ENCODE results near the gene NUDT14. TPM values are rescaled to one million over a fixed set of nuclear protein-coding genes. Genes with fewer than 3 reads are reported as not detected.

NUDT14 gene
- total RNA-seq: 23.4 and 31.1 TPM in 2 replicates

GRCh38 chr14:105180592-105181548 lies at the start of gene NUDT14:
TSS of gene NUDT14 (minus strand) at chr14:105181312. CDS start at chr14:105181209, 103 bp downstream.

GRCh38 chr14:105168496-105168978 lies 12.6 kb downstream of the NUDT14 start, which contains the start of gene JAG2:
TSS of gene JAG2 (minus strand) at chr14:105168776. CDS start at chr14:105168420, 356 bp downstream.

Other genes with a start within 250 kb of the NUDT14 start
- 283 and 1,136 TPM in 2 replicates for gene AHNAK2, start 202.9 kb downstream of the NUDT14 start, total RNA-seq
- 11.8 and 13.0 TPM in 2 replicates for gene CLBA1, start 195.5 kb downstream of the NUDT14 start, total RNA-seq
- 34.6 and 44.4 TPM in 2 replicates for gene CDCA4, start 160.2 kb downstream of the NUDT14 start, total RNA-seq
- gene GPR132, start 115.9 kb downstream of the NUDT14 start, total RNA-seq: under 0.01 and 0.21 TPM in 2 replicates
- 19.8 and 56.0 TPM in 2 replicates for gene JAG2, start 12.5 kb downstream of the NUDT14 start, total RNA-seq
- gene BTBD6, start 67.2 kb upstream of the NUDT14 start, total RNA-seq: 52.6 and 55.0 TPM in 2 replicates
- gene BRF1, start 119.7 kb upstream of the NUDT14 start, total RNA-seq: 15.4 and 31.3 TPM in 2 replicates
- gene PACS2, start 133.4 kb upstream of the NUDT14 start, total RNA-seq: 37.6 and 96.2 TPM in 2 replicates
- 0.28 and 0.34 TPM in 2 replicates for gene TEX22, start 217.2 kb upstream of the NUDT14 start, total RNA-seq
- 26.7 and 56.9 TPM in 2 replicates for gene MTA1, start 238.5 kb upstream of the NUDT14 start, total RNA-seq

Data from nasal cavity respiratory epithelium epithelial cell of viscerocranial mucosa (primary cell).